Progenitor cell of endocrine pancreas (in vitro differentiated cells): ENCODE data around the gene TAGLN. TPM values are rescaled to one million over a fixed set of nuclear protein-coding genes. Genes with fewer than 3 reads are reported as not detected.
"Not testable (repeated sequence)": the region's sequence is repeated elsewhere in the genome, so short reads cannot be mapped to it uniquely, and the experiment has no call there.

Source experiments
- DNase-seq: peaks from one replicate; pipeline ENCODE4 v3.0.0; 2021; ENCODE audit warnings: low spot score; ENCODE audit not compliant: unreplicated experiment
- H3K27ac Mint-ChIP-seq: 2 replicates; pipeline ENCODE4 v1.8.0; 2021; ENCODE audit warnings: mild to moderate bottlenecking, moderate library complexity, mixed read lengths
- H3K27me3 Mint-ChIP-seq: 2 replicates; pipeline ENCODE4 v1.8.0; 2021; ENCODE audit warnings: mixed read lengths
- H3K36me3 Mint-ChIP-seq: 2 replicates; pipeline ENCODE4 v1.8.0; 2022; ENCODE audit warnings: mixed read lengths; ENCODE audit not compliant: insufficient read depth
- H3K4me1 Mint-ChIP-seq: 2 replicates; pipeline ENCODE4 v1.8.0; 2021; ENCODE audit warnings: low read depth, mixed read lengths
- H3K4me3 Mint-ChIP-seq: 2 replicates; pipeline ENCODE4 v1.8.0; 2021; ENCODE audit warnings: low read depth, mild to moderate bottlenecking, moderate library complexity, mixed read lengths
- H3K9me3 Mint-ChIP-seq: 2 replicates; pipeline ENCODE4 v1.8.0; 2021; ENCODE audit warnings: low read depth, mixed read lengths
- total RNA-seq: library from RNA; stranded (reverse); gene quantifications from 2 replicates; pipeline ENCODE4 v1.2.1, GENCODE V29; 2021
- TF ChIP-seq, protein P1 (sequence below): fragments of 200-600 bp; sonication (generic); IDR thresholded peaks from one replicate; pipeline ENCODE4 v1.5.0; 2021; ENCODE audit warnings: antibody characterized with exemption, mild to moderate bottlenecking; ENCODE audit not compliant: unreplicated experiment

TAGLN gene
- total RNA-seq, 1 donor from 2014 or later: 41.4 TPM

- peaks cover 8% of the 10 kb centered on the region for H3K36me3 Mint-ChIP-seq
- H3K27ac Mint-ChIP-seq: no peak overlapping the region
These were observed 2.6 kb downstream of the TAGLN start for GRCh38 chr11:117201658-117202305.

GRCh38 chr11:117202386-117203068 lies 3.4 kb downstream of the TAGLN start:
- TF ChIP-seq, protein P1, sequence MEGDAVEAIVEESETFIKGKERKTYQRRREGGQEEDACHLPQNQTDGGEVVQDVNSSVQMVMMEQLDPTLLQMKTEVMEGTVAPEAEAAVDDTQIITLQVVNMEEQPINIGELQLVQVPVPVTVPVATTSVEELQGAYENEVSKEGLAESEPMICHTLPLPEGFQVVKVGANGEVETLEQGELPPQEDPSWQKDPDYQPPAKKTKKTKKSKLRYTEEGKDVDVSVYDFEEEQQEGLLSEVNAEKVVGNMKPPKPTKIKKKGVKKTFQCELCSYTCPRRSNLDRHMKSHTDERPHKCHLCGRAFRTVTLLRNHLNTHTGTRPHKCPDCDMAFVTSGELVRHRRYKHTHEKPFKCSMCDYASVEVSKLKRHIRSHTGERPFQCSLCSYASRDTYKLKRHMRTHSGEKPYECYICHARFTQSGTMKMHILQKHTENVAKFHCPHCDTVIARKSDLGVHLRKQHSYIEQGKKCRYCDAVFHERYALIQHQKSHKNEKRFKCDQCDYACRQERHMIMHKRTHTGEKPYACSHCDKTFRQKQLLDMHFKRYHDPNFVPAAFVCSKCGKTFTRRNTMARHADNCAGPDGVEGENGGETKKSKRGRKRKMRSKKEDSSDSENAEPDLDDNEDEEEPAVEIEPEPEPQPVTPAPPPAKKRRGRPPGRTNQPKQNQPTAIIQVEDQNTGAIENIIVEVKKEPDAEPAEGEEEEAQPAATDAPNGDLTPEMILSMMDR: no peak
- no peak overlapping the region for H3K4me3 Mint-ChIP-seq
- H3K27me3 Mint-ChIP-seq: peaks cover 18% of the 10 kb centered on the region
- H3K27ac Mint-ChIP-seq: no peak overlapping the region
- peaks cover 3% of the 10 kb centered on the region for H3K4me1 Mint-ChIP-seq
- H3K36me3 Mint-ChIP-seq: peaks cover 5% of the 10 kb centered on the region
- H3K9me3 Mint-ChIP-seq: no peaks in the 10 kb centered on the region
- no peak for DNase-seq

More at GRCh38 chr11:117201658-117202305, 2.6 kb downstream of the TAGLN start:
- peaks cover 18% of the 10 kb centered on the region for H3K27me3 Mint-ChIP-seq
- no peaks in the 10 kb centered on the region for H3K9me3 Mint-ChIP-seq
- no peak overlapping the region for H3K4me3 Mint-ChIP-seq
- TF ChIP-seq, protein P1: no peak
- peaks cover 3% of the 10 kb centered on the region for H3K4me1 Mint-ChIP-seq
- no peak for DNase-seq

DNA sequence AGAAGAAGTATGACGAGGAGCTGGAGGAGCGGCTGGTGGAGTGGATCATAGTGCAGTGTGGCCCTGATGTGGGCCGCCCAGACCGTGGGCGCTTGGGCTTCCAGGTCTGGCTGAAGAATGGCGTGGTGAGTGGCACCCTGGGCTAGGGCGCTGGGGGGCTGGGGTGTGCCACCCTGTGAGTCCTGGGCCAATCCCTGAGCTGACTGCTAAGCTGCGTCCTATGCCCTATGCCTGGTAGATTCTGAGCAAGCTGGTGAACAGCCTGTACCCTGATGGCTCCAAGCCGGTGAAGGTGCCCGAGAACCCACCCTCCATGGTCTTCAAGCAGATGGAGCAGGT lies 3.9 kb downstream of the TAGLN start:
- peaks cover 17% of the 10 kb centered on the region for H3K27me3 Mint-ChIP-seq
- peaks cover 4% of the 10 kb centered on the region for H3K36me3 Mint-ChIP-seq
- no peak overlapping the region for H3K27ac Mint-ChIP-seq
- no peak for DNase-seq
- no peak overlapping the region for H3K4me3 Mint-ChIP-seq
- H3K4me1 Mint-ChIP-seq: peaks cover 2% of the 10 kb centered on the region
- H3K9me3 Mint-ChIP-seq: no peaks in the 10 kb centered on the region
- TF ChIP-seq, protein P1: no peak

DNA sequence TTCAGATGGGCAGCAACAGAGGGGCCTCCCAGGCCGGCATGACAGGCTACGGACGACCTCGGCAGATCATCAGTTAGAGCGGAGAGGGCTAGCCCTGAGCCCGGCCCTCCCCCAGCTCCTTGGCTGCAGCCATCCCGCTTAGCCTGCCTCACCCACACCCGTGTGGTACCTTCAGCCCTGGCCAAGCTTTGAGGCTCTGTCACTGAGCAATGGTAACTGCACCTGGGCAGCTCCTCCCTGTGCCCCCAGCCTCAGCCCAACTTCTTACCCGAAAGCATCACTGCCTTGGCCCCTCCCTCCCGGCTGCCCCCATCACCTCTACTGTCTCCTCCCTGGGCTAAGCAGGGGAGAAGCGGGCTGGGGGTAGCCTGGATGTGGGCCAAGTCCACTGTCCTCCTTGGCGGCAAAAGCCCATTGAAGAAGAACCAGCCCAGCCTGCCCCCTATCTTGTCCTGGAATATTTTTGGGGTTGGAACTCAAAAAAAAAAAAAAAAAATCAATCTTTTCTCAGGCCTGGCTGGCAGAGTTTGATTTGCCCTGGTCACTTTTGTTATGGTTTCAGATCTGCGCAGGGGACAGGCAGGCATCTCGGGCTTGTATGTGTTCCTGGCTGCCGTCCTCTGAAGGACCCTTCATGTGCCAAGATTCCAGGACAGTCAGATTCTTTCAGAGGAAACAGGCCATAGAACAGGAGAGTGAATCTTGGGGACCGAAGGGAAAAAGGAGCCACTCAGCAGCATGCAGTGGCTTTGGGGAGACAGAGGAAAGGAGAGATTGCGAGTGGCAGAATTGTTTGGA lies 5.3 kb downstream of the TAGLN start:
- peaks cover 5% of the 10 kb centered on the region for H3K36me3 Mint-ChIP-seq
- no peak overlapping the region for H3K27ac Mint-ChIP-seq
- H3K27me3 Mint-ChIP-seq: peaks cover 7% of the 10 kb centered on the region
- H3K9me3 Mint-ChIP-seq: no peaks in the 10 kb centered on the region
- TF ChIP-seq, protein P1: no peak
- H3K4me1 Mint-ChIP-seq: no peaks in the 10 kb centered on the region
- no peak overlapping the region for H3K4me3 Mint-ChIP-seq
- DNase-seq: no peak

GRCh38 chr11:117205211-117205818 lies 6.1 kb downstream of the TAGLN start:
- peaks cover 3% of the 10 kb centered on the region for H3K27me3 Mint-ChIP-seq
- DNase-seq: no peak
- H3K4me3 Mint-ChIP-seq: no peak overlapping the region
- H3K27ac Mint-ChIP-seq: no peak overlapping the region
- no peaks in the 10 kb centered on the region for H3K4me1 Mint-ChIP-seq
- TF ChIP-seq, protein P1: no peak
- H3K9me3 Mint-ChIP-seq: no peaks in the 10 kb centered on the region
- H3K36me3 Mint-ChIP-seq: peaks cover 8% of the 10 kb centered on the region

DNA sequence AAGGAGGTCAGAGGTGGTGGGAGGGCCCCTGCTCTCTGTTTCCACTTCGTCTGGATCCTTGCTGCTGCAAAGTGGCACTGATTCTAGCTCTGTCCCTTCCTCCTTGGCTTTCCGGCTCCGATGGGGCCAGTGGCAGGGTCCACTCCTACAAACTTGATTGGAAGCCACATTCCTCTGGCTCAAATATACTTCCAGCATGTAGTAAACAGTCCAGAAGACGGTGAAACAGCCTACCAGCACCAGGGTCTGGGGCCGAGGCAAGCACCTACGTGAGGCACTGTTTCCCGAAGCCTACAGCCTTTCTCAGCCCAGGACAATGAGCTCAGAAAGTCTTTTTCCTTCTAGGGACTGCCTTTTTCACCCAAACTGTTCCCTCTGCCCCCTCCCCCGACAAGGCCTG lies 6.9 kb downstream of the TAGLN start:
- H3K27me3 Mint-ChIP-seq, H3K4me3 Mint-ChIP-seq, H3K27ac Mint-ChIP-seq, H3K4me1 Mint-ChIP-seq, H3K36me3 Mint-ChIP-seq, DNase-seq, H3K9me3 Mint-ChIP-seq: not testable (repeated sequence)

DNA sequence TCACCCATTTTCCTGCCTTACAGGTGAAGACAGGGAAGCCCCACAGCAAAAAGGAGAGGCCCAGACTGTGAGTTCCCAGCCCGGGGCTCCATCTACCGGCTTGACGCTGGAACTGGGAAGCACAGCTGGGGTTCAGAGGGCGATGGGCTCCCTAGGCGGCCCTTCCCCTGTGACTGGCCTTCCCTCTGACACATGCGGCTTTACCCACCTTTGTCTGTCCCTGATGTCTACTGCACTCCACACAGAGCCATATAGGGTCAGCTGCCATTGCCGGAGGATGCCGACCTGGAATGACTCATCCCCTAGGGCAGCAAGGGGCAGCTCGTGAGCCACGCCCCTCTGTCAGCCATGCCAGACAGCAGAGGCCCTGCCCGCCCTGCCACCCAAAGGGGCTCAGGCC lies 7.7 kb downstream of the TAGLN start:
- H3K36me3 Mint-ChIP-seq: peaks cover 13% of the 10 kb centered on the region
- not testable (repeated sequence) for H3K27ac Mint-ChIP-seq, H3K9me3 Mint-ChIP-seq, H3K4me3 Mint-ChIP-seq, DNase-seq, H3K27me3 Mint-ChIP-seq, H3K4me1 Mint-ChIP-seq
